SK-N-SH treated with all-trans-retinoic acid at 6 μM for 48 hours (cell line): ENCODE results near the gene BEND5.

Experiments
- BACH2 ChIP-seq: fragments of 250-450 bp; sonication (Bioruptor Pico); IDR thresholded peaks from 2 replicates; pipeline ENCODE4 v1.9.0; 2021; ENCODE audit warnings: mild to moderate bottlenecking, borderline replicate concordance
- GLIS3 ChIP-seq: fragments of 250-450 bp; sonication (Bioruptor Pico); IDR thresholded peaks from 2 replicates; pipeline ENCODE4 v1.5.0; 2020; ENCODE audit warnings: mild to moderate bottlenecking, moderate library complexity
- PPARA ChIP-seq: fragments of 250-450 bp; sonication (Bioruptor Pico); IDR thresholded peaks from 2 replicates; pipeline ENCODE4 v1.5.0; 2020; ENCODE audit warnings: mild to moderate bottlenecking, borderline replicate concordance
- RARB ChIP-seq: fragments of 250-450 bp; sonication (Bioruptor Pico); IDR thresholded peaks from 2 replicates; pipeline ENCODE4 v1.8.0; 2021; ENCODE audit warnings: mild to moderate bottlenecking, moderate library complexity
- ZC3H10 ChIP-seq: fragments of 250-450 bp; sonication (Bioruptor Pico); IDR thresholded peaks from 2 replicates; pipeline ENCODE4 v1.5.1; 2021; ENCODE audit warnings: mild to moderate bottlenecking, moderate library complexity
- ZFP3 ChIP-seq: fragments of 250-450 bp; sonication (Bioruptor Pico); IDR thresholded peaks from 2 replicates; pipeline ENCODE4 v1.5.0; 2020; ENCODE audit warnings: mild to moderate bottlenecking, moderate library complexity
- ZFP30 ChIP-seq: fragments of 450-650 bp; formaldehyde crosslinking; IDR thresholded peaks from 2 replicates; pipeline ENCODE4 v1.5.0; 2022; ENCODE audit warnings: mild to moderate bottlenecking, moderate library complexity
- ZNF565 ChIP-seq: fragments of 450-650 bp; formaldehyde crosslinking; conservative IDR thresholded peaks from 2 replicates; pipeline ENCODE4 v1.5.0; 2020; ENCODE audit warnings: low read depth, mild to moderate bottlenecking, moderate library complexity
- TF ChIP-seq, protein P1 (sequence below): fragments of 250-450 bp; sonication (Bioruptor Pico); IDR thresholded peaks from 2 replicates; pipeline ENCODE4 v1.8.0; 2021; ENCODE audit warnings: low read depth, mild to moderate bottlenecking, moderate library complexity, borderline replicate concordance
- TF ChIP-seq, protein P2 (sequence below): fragments of 250-450 bp; sonication (Bioruptor Pico); IDR thresholded peaks from 2 replicates; pipeline ENCODE4 v1.5.0; 2020; ENCODE audit warnings: mild to moderate bottlenecking, moderate library complexity
- TF ChIP-seq, protein P3 (sequence below): fragments of 250-450 bp; sonication (Bioruptor Pico); IDR thresholded peaks from 2 replicates; pipeline ENCODE4 v1.5.1; 2021; ENCODE audit warnings: mild to moderate bottlenecking, moderate library complexity

DNA sequence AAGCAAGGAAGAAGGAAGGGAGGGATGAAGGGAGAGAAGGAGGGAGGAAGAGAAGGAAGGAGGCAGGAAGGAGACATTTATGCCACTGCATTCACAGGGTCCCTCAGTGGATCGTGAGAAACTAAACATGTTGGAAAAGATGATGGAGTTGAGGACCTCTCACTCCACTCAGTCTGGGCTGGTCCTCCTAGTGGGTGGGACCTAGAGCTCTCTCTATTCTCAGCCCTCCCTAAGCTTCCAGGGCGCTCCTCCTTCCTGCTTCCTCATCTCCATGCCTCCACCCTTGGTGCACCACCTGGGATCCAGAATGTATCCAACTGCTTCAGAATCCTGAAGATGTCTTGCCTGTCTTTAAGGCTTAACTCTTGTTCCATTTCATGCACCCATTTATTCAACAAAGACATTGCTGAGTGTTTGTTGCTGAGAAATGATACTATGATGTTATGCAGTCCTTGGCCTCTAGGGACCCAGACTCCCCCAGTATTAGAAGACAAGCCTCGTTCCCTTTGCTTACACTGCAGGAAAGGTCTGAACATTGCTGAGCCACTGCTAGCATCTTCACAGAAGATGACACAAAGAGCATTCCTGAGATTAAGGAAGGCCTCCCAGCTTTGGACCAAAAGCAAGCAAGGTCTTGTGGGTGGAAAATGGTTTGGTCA, 88.5 kb downstream of the BEND5 start:
- no peak for TF ChIP-seq RARB (CRISPR knock-in tag)
- TF ChIP-seq BACH2 (CRISPR knock-in tag): no peak
- TF ChIP-seq, protein P1, sequence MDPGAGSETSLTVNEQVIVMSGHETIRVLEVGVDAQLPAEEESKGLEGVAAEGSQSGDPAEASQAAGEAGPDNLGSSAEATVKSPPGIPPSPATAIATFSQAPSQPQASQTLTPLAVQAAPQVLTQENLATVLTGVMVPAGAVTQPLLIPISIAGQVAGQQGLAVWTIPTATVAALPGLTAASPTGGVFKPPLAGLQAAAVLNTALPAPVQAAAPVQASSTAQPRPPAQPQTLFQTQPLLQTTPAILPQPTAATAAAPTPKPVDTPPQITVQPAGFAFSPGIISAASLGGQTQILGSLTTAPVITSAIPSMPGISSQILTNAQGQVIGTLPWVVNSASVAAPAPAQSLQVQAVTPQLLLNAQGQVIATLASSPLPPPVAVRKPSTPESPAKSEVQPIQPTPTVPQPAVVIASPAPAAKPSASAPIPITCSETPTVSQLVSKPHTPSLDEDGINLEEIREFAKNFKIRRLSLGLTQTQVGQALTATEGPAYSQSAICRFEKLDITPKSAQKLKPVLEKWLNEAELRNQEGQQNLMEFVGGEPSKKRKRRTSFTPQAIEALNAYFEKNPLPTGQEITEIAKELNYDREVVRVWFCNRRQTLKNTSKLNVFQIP (CRISPR knock-in tag): no peak
- no peak for TF ChIP-seq PPARA
- TF ChIP-seq, protein P2, sequence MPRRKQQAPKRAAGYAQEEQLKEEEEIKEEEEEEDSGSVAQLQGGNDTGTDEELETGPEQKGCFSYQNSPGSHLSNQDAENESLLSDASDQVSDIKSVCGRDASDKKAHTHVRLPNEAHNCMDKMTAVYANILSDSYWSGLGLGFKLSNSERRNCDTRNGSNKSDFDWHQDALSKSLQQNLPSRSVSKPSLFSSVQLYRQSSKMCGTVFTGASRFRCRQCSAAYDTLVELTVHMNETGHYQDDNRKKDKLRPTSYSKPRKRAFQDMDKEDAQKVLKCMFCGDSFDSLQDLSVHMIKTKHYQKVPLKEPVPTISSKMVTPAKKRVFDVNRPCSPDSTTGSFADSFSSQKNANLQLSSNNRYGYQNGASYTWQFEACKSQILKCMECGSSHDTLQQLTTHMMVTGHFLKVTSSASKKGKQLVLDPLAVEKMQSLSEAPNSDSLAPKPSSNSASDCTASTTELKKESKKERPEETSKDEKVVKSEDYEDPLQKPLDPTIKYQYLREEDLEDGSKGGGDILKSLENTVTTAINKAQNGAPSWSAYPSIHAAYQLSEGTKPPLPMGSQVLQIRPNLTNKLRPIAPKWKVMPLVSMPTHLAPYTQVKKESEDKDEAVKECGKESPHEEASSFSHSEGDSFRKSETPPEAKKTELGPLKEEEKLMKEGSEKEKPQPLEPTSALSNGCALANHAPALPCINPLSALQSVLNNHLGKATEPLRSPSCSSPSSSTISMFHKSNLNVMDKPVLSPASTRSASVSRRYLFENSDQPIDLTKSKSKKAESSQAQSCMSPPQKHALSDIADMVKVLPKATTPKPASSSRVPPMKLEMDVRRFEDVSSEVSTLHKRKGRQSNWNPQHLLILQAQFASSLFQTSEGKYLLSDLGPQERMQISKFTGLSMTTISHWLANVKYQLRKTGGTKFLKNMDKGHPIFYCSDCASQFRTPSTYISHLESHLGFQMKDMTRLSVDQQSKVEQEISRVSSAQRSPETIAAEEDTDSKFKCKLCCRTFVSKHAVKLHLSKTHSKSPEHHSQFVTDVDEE: no peak
- no peak for TF ChIP-seq GLIS3 (CRISPR knock-in tag)
- no peak for TF ChIP-seq ZFP30 (CRISPR knock-in tag)
- TF ChIP-seq, protein P3, sequence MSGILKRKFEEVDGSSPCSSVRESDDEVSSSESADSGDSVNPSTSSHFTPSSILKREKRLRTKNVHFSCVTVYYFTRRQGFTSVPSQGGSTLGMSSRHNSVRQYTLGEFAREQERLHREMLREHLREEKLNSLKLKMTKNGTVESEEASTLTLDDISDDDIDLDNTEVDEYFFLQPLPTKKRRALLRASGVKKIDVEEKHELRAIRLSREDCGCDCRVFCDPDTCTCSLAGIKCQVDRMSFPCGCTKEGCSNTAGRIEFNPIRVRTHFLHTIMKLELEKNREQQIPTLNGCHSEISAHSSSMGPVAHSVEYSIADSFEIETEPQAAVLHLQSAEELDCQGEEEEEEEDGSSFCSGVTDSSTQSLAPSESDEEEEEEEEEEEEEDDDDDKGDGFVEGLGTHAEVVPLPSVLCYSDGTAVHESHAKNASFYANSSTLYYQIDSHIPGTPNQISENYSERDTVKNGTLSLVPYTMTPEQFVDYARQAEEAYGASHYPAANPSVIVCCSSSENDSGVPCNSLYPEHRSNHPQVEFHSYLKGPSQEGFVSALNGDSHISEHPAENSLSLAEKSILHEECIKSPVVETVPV: no peak
- TF ChIP-seq ZNF565: no peak
- TF ChIP-seq ZFP3 (CRISPR knock-in tag): no peak
- no peak for TF ChIP-seq ZC3H10
